ENCODE measurements around the gene CDH13.

GRCh38 chr16:83159049-83159448, 532.3 kb downstream of the CDH13 start:
- TF ChIP-seq CTCF (IDR thresholded peaks at IDR 0.05; ENCODE audit: borderline replicate concordance, extremely low read depth, low read length, poor library complexity, severe bottlenecking): no peak
- no peak for TF ChIP-seq EZH2 (IDR thresholded peaks at IDR 0.05; ENCODE audit: borderline replicate concordance, low read depth, low read length, severe bottlenecking)
